ENCODE results near the gene JDP2. TPM values are rescaled to one million over a fixed set of nuclear protein-coding genes. Genes with fewer than 3 reads are reported as not detected.

The JDP2 gene
- total RNA-seq, 1 experiment from 2014 or later, result 22.8 TPM

- H2BK5ac ChIP-seq (ENCODE audit: insufficient read length, low read length), result no peak overlapping the region
- no peak overlapping the region for H4K5ac ChIP-seq (ENCODE audit: insufficient read length, low read depth, low read length)
- Mint-ChIP-seq H3K27ac (peak overlapping the region; percentile 0 to 93 (median 24); a peak in 5 of 7 replicates), H3K9me3 (peaks cover 4% of the 10 kb centered on the region in 2 experiments; a peak in 3 of 5 replicates), H3K27me3 (ENCODE audit: low read depth) (peaks cover 1% of the 10 kb centered on the region; the same call in 1 of the 2 replicates), H3K4me1 (peaks cover 14 to 21% of the 10 kb centered on the region in 2 experiments), H3K36me3 (ENCODE audit: insufficient read depth in 1 of 3, low read depth in 3 of 3) (peaks cover 2 to 11% (median 3%) of the 10 kb centered on the region in 3 experiments; a peak in 3 of 7 replicates), H3K4me3 (no peak overlapping the region; a peak in 1 of 5 replicates)
- no peaks in the 10 kb centered on the region for H3K79me1 ChIP-seq (ENCODE audit: insufficient read depth, low read depth, low read length, poor library complexity, severe bottlenecking)
- H2AK5ac ChIP-seq (ENCODE audit: insufficient read length, low read length), result no peak overlapping the region
- no peaks in the 10 kb centered on the region for H4K20me1 ChIP-seq (ENCODE audit: control insufficient read depth, insufficient read depth, insufficient read length)
- H2AFZ ChIP-seq (ENCODE audit: low read length), result peak overlapping the region; percentile 25
- H3K79me2 ChIP-seq (ENCODE audit: insufficient read depth, low read length), result no peaks in the 10 kb centered on the region
- H3K23me2 ChIP-seq (ENCODE audit: insufficient read length, low read depth, low read length, poor library complexity, severe bottlenecking), result no peaks in the 10 kb centered on the region
- H2BK20ac ChIP-seq (ENCODE audit: low read depth, low read length, poor library complexity, severe bottlenecking), result no peak overlapping the region
- H4K91ac ChIP-seq (ENCODE audit: insufficient read length, low read depth, low read length), result no peak overlapping the region
- no CpG with 5 or more reads among the region's 10 CpGs for WGBS (ENCODE audit: extremely low coverage, insufficient read length, low lambda C conversion rate)
- no peak overlapping the region for H2BK120ac ChIP-seq (ENCODE audit: low read depth, low read length, poor library complexity, severe bottlenecking)
- peak overlapping the region; percentile 42 for H3K18ac ChIP-seq (ENCODE audit: insufficient read length, low read depth, low read length)
- H3K27me3 ChIP-seq (ENCODE audit: insufficient read depth, low read length), result no peaks in the 10 kb centered on the region
- no peak overlapping the region for H3T11ph ChIP-seq (ENCODE audit: low read length)
- no peak overlapping the region for H2BK12ac ChIP-seq (ENCODE audit: insufficient read length, low read depth, low read length)
- H3K9ac ChIP-seq (ENCODE audit: extremely low read depth, insufficient read length, low read length), result no peak overlapping the region
- H3K14ac ChIP-seq (ENCODE audit: insufficient read depth, low read length), result no peak overlapping the region
- no peak overlapping the region for H3K4ac ChIP-seq (ENCODE audit: low read depth, low read length)
- H3K9me3 ChIP-seq (ENCODE audit: control insufficient read depth, low read depth, low read length), result no peaks in the 10 kb centered on the region
- H4K8ac ChIP-seq (replicated peaks; ENCODE audit: insufficient read length, low read depth, low read length), result no peak overlapping the region
- H3K4me2 ChIP-seq (ENCODE audit: insufficient read depth, insufficient read length, low read length), result no peak overlapping the region
- H3K4me1 ChIP-seq (ENCODE audit: insufficient read depth, low read length), result 0 out of 2 replicates have a peak, but pooled peaks cover 3% of the 10 kb centered on the region
- TF ChIP-seq CTCF (conservative IDR thresholded peaks at IDR 0.05), result no peak
- no peak overlapping the region for H2BK15ac ChIP-seq (ENCODE audit: low read depth, low read length)
- H3K56ac ChIP-seq (ENCODE audit: insufficient read length, low read depth, low read length), result no peak overlapping the region
- no peak overlapping the region for H3K27ac ChIP-seq (ENCODE audit: insufficient read length, low read depth, low read length)
- no peak overlapping the region for H3K23ac ChIP-seq (ENCODE audit: insufficient read length, low read depth, low read length)
- DNase-seq, result peak; percentile 72
Measured at GRCh38 chr14:75401361-75401760, 26.5 kb upstream of the JDP2 start.
